Keratinocyte (primary cell): ENCODE measurements around the gene MTMR1. TPM values are rescaled to one million over a fixed set of nuclear protein-coding genes. Genes with fewer than 3 reads are reported as not detected.

ENCODE experiments used
- DNase-seq: peaks from one replicate; pipeline ENCODE4 v3.0.0-alpha.2; 2011; ENCODE audit warnings: low read depth, missing footprints, low spot score
- FAIRE-seq: peaks from 2 replicates; lab custom pipeline; 2011; peaks lifted over from hg19 to GRCh38; lab: Jason Lieb, UNC
- H2AFZ ChIP-seq: 2 replicates; pipeline ENCODE4 v1.6.0; 2012; ENCODE audit warnings: low read length, control low read depth, inconsistent platforms; ENCODE audit not compliant: control insufficient read depth
- H3K27ac ChIP-seq: 2 replicates; pipeline ENCODE4 v1.5.1; 2011; ENCODE audit warnings: low read length; ENCODE audit not compliant: control insufficient read depth, insufficient read depth
- H3K27me3 ChIP-seq: 3 replicates; pipeline ENCODE4 v1.6.0; 2011; ENCODE audit warnings: low read length; ENCODE audit not compliant: control insufficient read depth, insufficient read depth; ENCODE audit errors: extremely low read depth
- H3K36me3 ChIP-seq, 2 experiments: 2 replicates in 1 of 2; 3 replicates in 1 of 2; pipeline ENCODE4 v1.5.1; 2011; ENCODE audit warnings: low read length in 2 of 2, mild to moderate bottlenecking in 1 of 2; ENCODE audit not compliant: control insufficient read depth in 2 of 2, insufficient read depth in 2 of 2; ENCODE audit errors: extremely low read depth in 1 of 2
- H3K4me1 ChIP-seq: 3 replicates; pipeline ENCODE4 v1.5.1; 2011; ENCODE audit warnings: low read length; ENCODE audit not compliant: control insufficient read depth, insufficient read depth; ENCODE audit errors: extremely low read depth
- H3K4me2 ChIP-seq: 3 replicates; pipeline ENCODE4 v1.6.0; 2011; ENCODE audit warnings: low read depth, low read length; ENCODE audit not compliant: control insufficient read depth, insufficient read depth; ENCODE audit errors: extremely low read depth
- H3K4me3 ChIP-seq, 3 experiments: fragments of 200-600 bp in 1 of 3; sonication (generic) in 1 of 3; 2 replicates in 2 of 3; 3 replicates in 1 of 3; pipeline ENCODE4 v1.5.1; 2011 to 2016; ENCODE audit warnings: low read length in 3 of 3, mild to moderate bottlenecking in 3 of 3, control low read depth in 2 of 3, inconsistent platforms in 1 of 3, low read depth in 1 of 3, mixed read lengths in 1 of 3, mixed run types in 1 of 3, moderate library complexity in 1 of 3; ENCODE audit not compliant: control insufficient read depth in 2 of 3, insufficient read depth in 2 of 3; ENCODE audit errors: extremely low read depth in 1 of 3
- H3K79me2 ChIP-seq: 2 replicates; pipeline ENCODE4 v1.6.0; 2012; ENCODE audit warnings: low read length; ENCODE audit not compliant: control insufficient read depth, insufficient read depth
- H3K9ac ChIP-seq: 3 replicates; pipeline ENCODE4 v1.6.0; 2011; ENCODE audit warnings: low read length; ENCODE audit not compliant: control insufficient read depth, insufficient read depth; ENCODE audit errors: extremely low read depth
- H3K9me1 ChIP-seq: 3 replicates; pipeline ENCODE4 v1.6.0; 2011; ENCODE audit warnings: low read length; ENCODE audit not compliant: control insufficient read depth, insufficient read depth; ENCODE audit errors: extremely low read depth
- H3K9me3 ChIP-seq: 2 replicates; pipeline ENCODE4 v1.5.1; 2012; ENCODE audit warnings: low read depth, low read length; ENCODE audit not compliant: control insufficient read depth
- H4K20me1 ChIP-seq: 3 replicates; pipeline ENCODE4 v1.6.0; 2011; ENCODE audit warnings: low read length; ENCODE audit not compliant: control insufficient read depth, insufficient read depth; ENCODE audit errors: extremely low read depth
- EZH2 ChIP-seq: IDR thresholded peaks from one replicate; pipeline ENCODE4 v1.6.1; 2012; ENCODE audit warnings: inconsistent platforms, mild to moderate bottlenecking, low read length, moderate library complexity
- dilution Hi-C: fragments of 300-500 bp; cut with MboI; formaldehyde crosslinking; loops from one replicate; pipeline ENCODE4 v1.7.0; 2020; ENCODE audit warnings: low sequenced_read_pairs; ENCODE audit not compliant: extremely low pct_ligation_motif_present
- polyA plus RNA-seq, 5 experiments: library from polyadenylated mRNA; depleted of rRNA in 3 of 5; stranded (reverse) in 3 of 5; stranded (forward) in 1 of 5; unstranded in 1 of 5; fragments of >200 nt; gene quantifications; 1 replicate in 1 of 5; 2 replicates in 3 of 5; 3 replicates in 1 of 5; pipeline versions ENCODE4 v1.2.1 to v1.2.3, GENCODE V29; 2011 to 2012; ENCODE audit warnings: missing spikeins in 2 of 5, low read depth in 1 of 5, low replicate concordance in 1 of 5
- TF ChIP-seq, protein P1 (sequence below), 3 experiments: IDR thresholded peaks in 1 of 3; conservative IDR thresholded peaks in 1 of 3; optimal IDR thresholded peaks in 1 of 3; 2 replicates in 2 of 3; 3 replicates in 1 of 3; pipeline versions ENCODE3 to v1.5.1; 2011; ENCODE audit warnings: low read length in 3 of 3, mild to moderate bottlenecking in 3 of 3, moderate library complexity in 2 of 3, control low read depth in 1 of 3, inconsistent platforms in 1 of 3; ENCODE audit not compliant: insufficient read depth in 2 of 3; ENCODE audit errors: extremely low read depth in 1 of 3

MTMR1 gene
- polyA plus RNA-seq, 1 donor (not counting 4 experiments of a cell fraction or from before 2014, with no cell fraction given) = 45.6 TPM

GRCh38 chrX:150765782-150766350 lies 72.7 kb downstream of the MTMR1 start:
- Histone ChIP-seq H3K4me3 (no peak overlapping the region), H3K4me1 (peaks cover 28% of the 10 kb centered on the region), H2AFZ (no peak overlapping the region), H3K9ac (no peak overlapping the region), H3K4me2 (no peak overlapping the region), H3K27ac (no peak overlapping the region), H3K9me3 (no peaks in the 10 kb centered on the region), H3K79me2 (no peaks in the 10 kb centered on the region), H4K20me1 (no peaks in the 10 kb centered on the region), H3K27me3 (no peaks in the 10 kb centered on the region), H3K9me1 (no peaks in the 10 kb centered on the region), H3K36me3 (peaks cover 0 to 2% of the 10 kb centered on the region in 2 experiments)
- DNase-seq = no peak
- no peak for FAIRE-seq
- dilution Hi-C loops = no loop called here
- TF ChIP-seq, protein P1, sequence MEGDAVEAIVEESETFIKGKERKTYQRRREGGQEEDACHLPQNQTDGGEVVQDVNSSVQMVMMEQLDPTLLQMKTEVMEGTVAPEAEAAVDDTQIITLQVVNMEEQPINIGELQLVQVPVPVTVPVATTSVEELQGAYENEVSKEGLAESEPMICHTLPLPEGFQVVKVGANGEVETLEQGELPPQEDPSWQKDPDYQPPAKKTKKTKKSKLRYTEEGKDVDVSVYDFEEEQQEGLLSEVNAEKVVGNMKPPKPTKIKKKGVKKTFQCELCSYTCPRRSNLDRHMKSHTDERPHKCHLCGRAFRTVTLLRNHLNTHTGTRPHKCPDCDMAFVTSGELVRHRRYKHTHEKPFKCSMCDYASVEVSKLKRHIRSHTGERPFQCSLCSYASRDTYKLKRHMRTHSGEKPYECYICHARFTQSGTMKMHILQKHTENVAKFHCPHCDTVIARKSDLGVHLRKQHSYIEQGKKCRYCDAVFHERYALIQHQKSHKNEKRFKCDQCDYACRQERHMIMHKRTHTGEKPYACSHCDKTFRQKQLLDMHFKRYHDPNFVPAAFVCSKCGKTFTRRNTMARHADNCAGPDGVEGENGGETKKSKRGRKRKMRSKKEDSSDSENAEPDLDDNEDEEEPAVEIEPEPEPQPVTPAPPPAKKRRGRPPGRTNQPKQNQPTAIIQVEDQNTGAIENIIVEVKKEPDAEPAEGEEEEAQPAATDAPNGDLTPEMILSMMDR (optimal IDR thresholded peaks at IDR 0.05 in 1 of 3, IDR thresholded peaks at IDR 0.05 in 1 of 3, conservative IDR thresholded peaks at IDR 0.05 in 1 of 3; ENCODE audit: extremely low read depth in 1 of 3, insufficient read depth in 2 of 3, low read length in 3 of 3) = no peak
- TF ChIP-seq EZH2 = no peak

DNA sequence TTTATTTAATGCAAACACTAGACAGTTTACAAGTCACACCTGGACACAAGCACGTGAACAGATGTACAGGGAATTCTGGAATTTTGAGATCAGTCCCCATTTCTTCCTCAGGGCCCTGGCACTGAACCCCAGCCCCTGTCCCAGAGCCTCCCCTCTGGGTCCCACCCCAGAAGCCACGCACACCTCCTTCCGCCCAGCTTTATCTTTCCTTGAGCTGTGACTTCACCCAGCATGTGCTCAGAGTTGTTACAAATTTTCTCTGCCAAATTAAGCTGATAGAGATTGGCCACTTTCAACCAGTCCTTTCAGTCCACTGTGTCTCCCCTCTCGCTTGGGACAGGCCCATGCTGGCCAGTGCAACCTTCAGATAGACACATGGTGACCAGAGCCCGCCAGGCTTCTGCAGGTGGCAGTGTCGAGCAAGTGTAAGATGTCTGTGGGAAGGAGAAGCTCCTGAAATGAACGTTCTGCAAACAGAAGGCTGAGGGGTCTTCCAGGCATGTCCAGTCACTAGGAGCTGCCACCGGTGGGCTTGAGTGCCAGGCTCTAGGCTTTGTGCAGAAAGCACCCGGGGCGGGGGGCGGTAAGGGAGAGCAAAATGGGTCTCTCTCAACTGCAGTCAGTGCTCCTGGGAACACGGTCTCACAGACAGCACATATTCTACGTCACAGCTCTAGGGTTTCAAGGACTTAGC lies 73.3 kb downstream of the MTMR1 start:
- peaks cover 1 to 2% of the 10 kb centered on the region in 2 experiments for H3K36me3 ChIP-seq
- no peaks in the 10 kb centered on the region for H4K20me1 ChIP-seq
- H3K9me3 ChIP-seq = peaks cover under 1% of the 10 kb centered on the region
- TF ChIP-seq, protein P1 (optimal IDR thresholded peaks at IDR 0.05 in 1 of 3, IDR thresholded peaks at IDR 0.05 in 1 of 3, conservative IDR thresholded peaks at IDR 0.05 in 1 of 3; ENCODE audit: extremely low read depth in 1 of 3, insufficient read depth in 2 of 3, low read length in 3 of 3) = no peak
- TF ChIP-seq EZH2 = no peak
- no peak overlapping the region for H3K4me2 ChIP-seq
- dilution Hi-C loops = no loop called here
- H3K4me1 ChIP-seq = peaks cover 28% of the 10 kb centered on the region
- no peak overlapping the region for H3K9ac ChIP-seq
- no peak overlapping the region for H3K4me3 ChIP-seq
- no peaks in the 10 kb centered on the region for H3K27me3 ChIP-seq
- H3K9me1 ChIP-seq = no peaks in the 10 kb centered on the region
- DNase-seq (no peak), FAIRE-seq (no peak)
- H3K27ac ChIP-seq = no peak overlapping the region
- H3K79me2 ChIP-seq = no peaks in the 10 kb centered on the region
- no peak overlapping the region for H2AFZ ChIP-seq
